ENCODE measurements around the gene PCGF1. TPM values are rescaled to one million over a fixed set of nuclear protein-coding genes. Genes with fewer than 3 reads are reported as not detected.

PCGF1 gene
- total and polyA plus RNA-seq, 2 donors: 14.1 to 29.0 TPM

DNA sequence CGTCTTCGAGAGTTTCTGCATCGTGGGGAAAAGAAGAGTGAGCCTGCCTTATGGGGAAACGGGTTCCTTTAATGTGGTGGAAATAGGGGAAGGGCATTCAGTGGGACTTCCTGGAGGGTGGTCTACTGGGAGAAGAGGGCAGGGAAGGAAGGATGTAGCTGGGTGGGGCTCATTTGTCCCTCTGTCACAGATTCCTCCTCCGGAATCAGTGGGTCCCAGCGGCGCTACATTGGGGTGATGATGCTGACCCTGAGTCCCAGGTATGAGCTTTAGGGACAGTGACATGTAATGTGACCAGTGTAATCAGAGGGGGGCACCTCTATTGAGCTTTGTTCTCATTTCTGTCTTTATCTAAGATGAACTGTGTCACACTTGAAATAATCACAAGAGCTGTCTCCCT lies 24.2 kb upstream of the PCGF1 start:
- Histone ChIP-seq H3K27ac (ENCODE audit: low read depth in 1 of 2, low read length in 1 of 2) (no peak overlapping the region), H3K4me3 (ENCODE audit: low read length in 2 of 2) (no peak overlapping the region), H3K36me3 (ENCODE audit: control insufficient read depth in 2 of 2, insufficient read depth in 2 of 2, low read length in 1 of 2) (peaks cover 36 to 37% of the 10 kb centered on the region in 2 donors), H3K4me1 (ENCODE audit: control insufficient read depth in 2 of 2, insufficient read depth in 2 of 2, low read length in 2 of 2) (peaks cover 21 to 28% of the 10 kb centered on the region in 2 donors), H3K27me3 (ENCODE audit: control insufficient read depth in 2 of 2, insufficient read depth in 1 of 2, low read length in 1 of 2) (peaks cover 0 to 2% of the 10 kb centered on the region in 2 donors), H3K9me3 (ENCODE audit: control insufficient read depth in 2 of 2, insufficient read depth in 1 of 2, low read length in 1 of 2) (peaks cover 0 to 3% of the 10 kb centered on the region in 2 donors)
- DNase-seq (ENCODE audit: low read depth in 6 of 9, low spot score in 9 of 9): no peak
- 74% methylated on average over 7 of the region's 7 CpGs for WGBS

GRCh38 chr2:74530239-74531187 lies 23.0 kb upstream of the PCGF1 start:
- Histone ChIP-seq H3K4me1 (ENCODE audit: control insufficient read depth in 2 of 2, insufficient read depth in 2 of 2, low read length in 2 of 2) (peaks cover 21 to 31% of the 10 kb centered on the region in 2 donors), H3K27me3 (ENCODE audit: control insufficient read depth in 2 of 2, insufficient read depth in 1 of 2, low read length in 1 of 2) (no peaks in the 10 kb centered on the region), H3K36me3 (ENCODE audit: control insufficient read depth in 2 of 2, insufficient read depth in 2 of 2, low read length in 1 of 2) (peaks cover 41 to 47% of the 10 kb centered on the region in 2 donors), H3K9me3 (ENCODE audit: control insufficient read depth in 2 of 2, insufficient read depth in 1 of 2, low read length in 1 of 2) (peaks cover 3 to 7% of the 10 kb centered on the region in 2 donors), H3K27ac (ENCODE audit: low read depth in 1 of 2, low read length in 1 of 2) (peak overlapping the region; percentile 88 to 93), H3K4me3 (ENCODE audit: low read length in 2 of 2) (peak overlapping the region; percentile 80 to 97)
- DNase-seq (ENCODE audit: low read depth in 6 of 9, low spot score in 9 of 9): peak in 1 of 9 donors; percentile 49
- WGBS: 6% methylated on average over 54 of the region's 54 CpGs

DNA sequence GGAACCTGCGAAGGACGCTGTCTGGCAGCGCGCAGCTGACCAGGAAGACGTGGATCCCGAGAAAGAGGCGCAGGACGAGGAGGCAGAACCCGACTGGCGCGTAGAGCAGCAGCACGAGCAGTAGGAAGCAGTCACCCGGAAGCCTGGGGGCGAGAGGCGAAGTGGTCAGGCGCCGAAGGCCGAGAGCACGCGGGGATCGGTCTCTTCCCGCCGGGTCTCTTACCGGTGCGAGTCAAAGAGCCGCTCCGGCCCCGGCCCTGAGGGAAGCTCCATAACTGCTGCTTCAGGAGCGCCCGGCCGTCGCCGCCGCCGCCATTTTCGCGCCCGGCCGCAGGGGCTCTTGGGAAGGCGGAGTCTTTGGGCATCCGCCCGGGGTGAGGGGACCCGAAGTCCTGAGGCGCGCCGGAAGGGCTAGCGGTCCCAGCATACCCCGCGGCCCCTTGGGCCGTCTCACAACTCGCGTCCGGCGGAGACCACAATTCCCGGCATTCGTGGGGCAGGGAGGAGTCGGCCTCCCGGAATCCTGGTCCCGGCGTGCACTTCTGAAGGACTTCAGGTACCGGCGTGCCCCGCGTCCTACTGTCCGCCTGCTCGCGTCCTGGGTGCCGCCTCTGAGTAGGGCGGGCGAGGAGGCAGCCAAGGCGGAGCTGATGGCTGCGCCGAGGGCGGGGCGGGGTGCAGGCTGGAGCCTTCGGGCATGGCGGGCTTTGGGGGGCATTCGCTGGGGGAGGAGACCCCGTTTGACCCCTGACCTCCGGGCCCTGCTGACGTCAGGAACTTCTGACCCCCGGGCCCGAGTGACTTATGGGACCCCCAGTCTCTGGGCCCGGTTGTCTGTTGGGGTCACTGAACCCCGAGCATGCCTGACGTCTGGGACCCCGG lies 22.1 kb upstream of the PCGF1 start, which contains the start of the genes AUP1 and HTRA2:
AUP1 (minus strand) TSS at position 350 of the 882 bp plus-strand sequence; CDS start at position 273, 77 bp downstream.
HTRA2 (plus strand) TSS at position 577 of the 882 bp plus-strand sequence; CDS start at position 651, 74 bp downstream.
- peak; percentile 59 to 92 (median 79) for DNase-seq (ENCODE audit: low read depth in 6 of 9, low spot score in 9 of 9)
- H3K9me3 ChIP-seq (ENCODE audit: control insufficient read depth in 2 of 2, insufficient read depth in 1 of 2, low read length in 1 of 2): peaks cover 3 to 7% of the 10 kb centered on the region in 2 donors
- no peaks in the 10 kb centered on the region for H3K27me3 ChIP-seq (ENCODE audit: control insufficient read depth in 2 of 2, insufficient read depth in 1 of 2, low read length in 1 of 2)
- under 1% methylated on average over 87 of the region's 87 CpGs for WGBS
- H3K36me3 ChIP-seq (ENCODE audit: control insufficient read depth in 2 of 2, insufficient read depth in 2 of 2, low read length in 1 of 2): peaks cover 41 to 47% of the 10 kb centered on the region in 2 donors
- peak within 1 kb of the TSS; percentile 80 to 97 for H3K4me3 ChIP-seq (ENCODE audit: low read length in 2 of 2)
- H3K27ac ChIP-seq (ENCODE audit: low read depth in 1 of 2, low read length in 1 of 2): peak within 1 kb of the TSS; percentile 88 to 93
- peaks cover 21 to 31% of the 10 kb centered on the region in 2 donors for H3K4me1 ChIP-seq (ENCODE audit: control insufficient read depth in 2 of 2, insufficient read depth in 2 of 2, low read length in 2 of 2)

GRCh38 chr2:74528600-74529356 lies 21.3 kb upstream of the PCGF1 start:
- Histone ChIP-seq H3K27me3 (ENCODE audit: control insufficient read depth in 2 of 2, insufficient read depth in 1 of 2, low read length in 1 of 2) (no peaks in the 10 kb centered on the region), H3K27ac (ENCODE audit: low read depth in 1 of 2, low read length in 1 of 2) (peak overlapping the region; percentile 88 to 93), H3K36me3 (ENCODE audit: control insufficient read depth in 2 of 2, insufficient read depth in 2 of 2, low read length in 1 of 2) (peaks cover 41 to 47% of the 10 kb centered on the region in 2 donors), H3K4me1 (ENCODE audit: control insufficient read depth in 2 of 2, insufficient read depth in 2 of 2, low read length in 2 of 2) (peaks cover 21 to 31% of the 10 kb centered on the region in 2 donors), H3K9me3 (ENCODE audit: control insufficient read depth in 2 of 2, insufficient read depth in 1 of 2, low read length in 1 of 2) (peaks cover 3 to 7% of the 10 kb centered on the region in 2 donors), H3K4me3 (ENCODE audit: low read length in 2 of 2) (peak overlapping the region; percentile 80 to 97)
- 21% methylated on average over 29 of the region's 29 CpGs for WGBS
- DNase-seq (ENCODE audit: low read depth in 6 of 9, low spot score in 9 of 9): peak in 1 of 9 donors; percentile 28

- no peak for DNase-seq (ENCODE audit: low read depth in 6 of 9, low spot score in 9 of 9)
- Histone ChIP-seq H3K4me3 (ENCODE audit: low read length in 2 of 2) (no peak overlapping the region), H3K27ac (ENCODE audit: low read depth in 1 of 2, low read length in 1 of 2) (no peak overlapping the region), H3K27me3 (ENCODE audit: control insufficient read depth in 2 of 2, insufficient read depth in 1 of 2, low read length in 1 of 2) (peaks cover 0 to 5% of the 10 kb centered on the region in 2 donors), H3K9me3 (ENCODE audit: control insufficient read depth in 2 of 2, insufficient read depth in 1 of 2, low read length in 1 of 2) (peaks cover 3 to 7% of the 10 kb centered on the region in 2 donors), H3K4me1 (ENCODE audit: control insufficient read depth in 2 of 2, insufficient read depth in 2 of 2, low read length in 2 of 2) (peaks cover 21 to 31% of the 10 kb centered on the region in 2 donors), H3K36me3 (ENCODE audit: control insufficient read depth in 2 of 2, insufficient read depth in 2 of 2, low read length in 1 of 2) (peaks cover 34 to 37% of the 10 kb centered on the region in 2 donors)
- 96% methylated on average over 9 of the region's 9 CpGs for WGBS
Measured at GRCh38 chr2:74527741-74528140, 20.2 kb upstream of the PCGF1 start.

DNA sequence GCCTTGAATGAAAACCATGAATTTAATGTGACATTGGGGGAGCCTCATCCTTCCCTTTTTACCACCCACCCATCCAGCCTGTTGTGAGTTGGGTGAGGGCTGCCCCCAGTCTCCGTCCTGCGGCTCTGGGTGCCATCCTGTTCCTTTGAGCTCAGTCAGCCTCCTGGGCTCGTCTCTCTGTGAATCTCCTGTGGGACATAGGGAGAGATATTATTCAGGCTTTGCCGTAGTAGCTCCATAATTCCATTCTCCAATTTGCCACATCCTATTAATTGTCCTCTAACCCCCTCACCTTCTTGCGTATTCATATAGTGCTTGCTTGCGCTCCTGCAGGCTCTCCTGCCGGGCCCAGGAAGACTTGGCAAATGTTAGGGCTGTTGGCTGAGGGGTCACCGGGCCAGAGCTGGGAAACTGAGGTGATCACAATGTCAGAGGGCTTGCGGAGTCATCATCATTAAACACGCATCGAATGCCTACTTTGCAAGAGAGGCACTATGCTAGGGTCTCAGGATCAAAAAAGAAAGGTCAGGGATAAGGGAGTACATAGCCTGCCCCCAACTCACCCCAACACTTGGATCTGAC lies 19.2 kb upstream of the PCGF1 start:
- peaks cover 0 to 10% of the 10 kb centered on the region in 2 donors for H3K27me3 ChIP-seq (ENCODE audit: control insufficient read depth in 2 of 2, insufficient read depth in 1 of 2, low read length in 1 of 2)
- 98% methylated on average over 11 of the region's 11 CpGs for WGBS
- peaks cover 29 to 32% of the 10 kb centered on the region in 2 donors for H3K36me3 ChIP-seq (ENCODE audit: control insufficient read depth in 2 of 2, insufficient read depth in 2 of 2, low read length in 1 of 2)
- no peak overlapping the region for H3K4me3 ChIP-seq (ENCODE audit: low read length in 2 of 2)
- peaks cover 21 to 31% of the 10 kb centered on the region in 2 donors for H3K4me1 ChIP-seq (ENCODE audit: control insufficient read depth in 2 of 2, insufficient read depth in 2 of 2, low read length in 2 of 2)
- no peak for DNase-seq (ENCODE audit: low read depth in 6 of 9, low spot score in 9 of 9)
- H3K27ac ChIP-seq (ENCODE audit: low read depth in 1 of 2, low read length in 1 of 2): no peak overlapping the region
- H3K9me3 ChIP-seq (ENCODE audit: control insufficient read depth in 2 of 2, insufficient read depth in 1 of 2, low read length in 1 of 2): peaks cover 3 to 7% of the 10 kb centered on the region in 2 donors

GRCh38 chr2:74525717-74526648 lies 18.5 kb upstream of the PCGF1 start, which contains the start of gene DQX1:
TSS of gene DQX1 (minus strand) at chr2:74526231. CDS start at chr2:74525729, 502 bp downstream.
- peaks cover 0 to 16% of the 10 kb centered on the region in 2 donors for H3K27me3 ChIP-seq (ENCODE audit: control insufficient read depth in 2 of 2, insufficient read depth in 1 of 2, low read length in 1 of 2)
- peak in 1 of 9 donors; percentile 56 for DNase-seq (ENCODE audit: low read depth in 6 of 9, low spot score in 9 of 9)
- 91% methylated on average over 11 of the region's 11 CpGs for WGBS
- peaks cover 16 to 24% of the 10 kb centered on the region in 2 donors for H3K4me1 ChIP-seq (ENCODE audit: control insufficient read depth in 2 of 2, insufficient read depth in 2 of 2, low read length in 2 of 2)
- no peak within 1 kb of the TSS for H3K27ac ChIP-seq (ENCODE audit: low read depth in 1 of 2, low read length in 1 of 2)
- peaks cover 22 to 28% of the 10 kb centered on the region in 2 donors for H3K36me3 ChIP-seq (ENCODE audit: control insufficient read depth in 2 of 2, insufficient read depth in 2 of 2, low read length in 1 of 2)
- peaks cover 3 to 7% of the 10 kb centered on the region in 2 donors for H3K9me3 ChIP-seq (ENCODE audit: control insufficient read depth in 2 of 2, insufficient read depth in 1 of 2, low read length in 1 of 2)
- no peak within 1 kb of the TSS for H3K4me3 ChIP-seq (ENCODE audit: low read length in 2 of 2)

Data from thymus (tissue), 11 donors.